GM18498 (cell line): ENCODE data around the gene SCN4A.
"Not testable (repeated sequence)": the region's sequence is repeated elsewhere in the genome, so short reads cannot be mapped to it uniquely, and the experiment has no call there.

Experiments
- ATAC-seq: cut with Tn5 transposase; IDR thresholded peaks from one replicate; pipeline ENCODE4 v1.9.1; 2021; ENCODE audit warnings: mild to moderate bottlenecking, moderate library complexity; ENCODE audit not compliant: unreplicated experiment

The SCN4A gene

GRCh38 chr17:63889026-63889848 is 83.5 kb downstream of the SCN4A start:
- ATAC-seq = not testable (repeated sequence)
